ENCODE results near the gene RMND1. TPM values are rescaled to one million over a fixed set of nuclear protein-coding genes. Genes with fewer than 3 reads are reported as not detected.
"Not testable (repeated sequence)": the region's sequence is repeated elsewhere in the genome, so short reads cannot be mapped to it uniquely, and the experiment has no call there.

The RMND1 gene
- total RNA-seq, 2 experiments from 2014 or later = 14.4 to 18.5 TPM

DNA sequence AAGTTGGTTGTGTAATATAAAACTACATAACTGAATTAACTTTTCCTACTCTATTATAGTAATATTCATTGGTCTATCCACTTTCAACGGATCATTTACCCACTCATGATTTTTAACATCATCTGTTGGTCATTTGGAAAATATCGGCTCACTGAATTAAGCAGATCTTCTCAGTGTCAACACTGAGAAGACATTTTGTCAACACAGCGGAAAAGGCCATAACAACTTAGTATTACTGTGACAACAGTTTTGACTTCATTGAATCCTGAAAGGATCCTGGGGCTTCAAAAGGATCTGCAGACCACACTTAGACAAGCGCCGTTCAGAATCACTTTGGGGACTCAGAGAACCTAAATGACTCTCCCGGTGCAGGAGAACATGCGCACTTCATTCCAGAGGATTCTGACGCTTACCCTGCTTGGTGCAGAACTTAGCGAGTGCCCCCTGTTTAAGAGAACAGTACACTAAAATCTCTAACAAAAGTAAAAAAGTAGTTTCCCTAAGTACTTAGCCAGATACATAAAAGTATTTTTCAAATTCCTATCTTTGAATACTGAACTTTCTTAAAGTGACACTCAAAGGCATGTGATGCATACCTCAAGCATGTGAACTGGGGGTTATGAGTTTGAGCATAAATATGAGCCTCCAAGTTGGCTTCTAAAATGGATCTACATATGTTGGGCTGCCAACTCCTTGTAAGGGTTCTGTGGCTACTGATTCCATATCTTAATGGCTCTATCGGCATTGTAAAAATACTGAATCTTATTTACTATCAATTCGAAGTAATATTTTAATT is 64.6 kb downstream of the RMND1 start:
- Mint-ChIP-seq H3K27ac (peak overlapping the region; percentile 73), H3K4me1 (peaks cover 45% of the 10 kb centered on the region)
- CTCF ChIA-PET = interaction anchor here (0.9 to 1.1 kb wide), 2 partner anchors 11 to 53 kb away, joined by 3 read pairs; no protein-coding TSS in a partner anchor

DNA sequence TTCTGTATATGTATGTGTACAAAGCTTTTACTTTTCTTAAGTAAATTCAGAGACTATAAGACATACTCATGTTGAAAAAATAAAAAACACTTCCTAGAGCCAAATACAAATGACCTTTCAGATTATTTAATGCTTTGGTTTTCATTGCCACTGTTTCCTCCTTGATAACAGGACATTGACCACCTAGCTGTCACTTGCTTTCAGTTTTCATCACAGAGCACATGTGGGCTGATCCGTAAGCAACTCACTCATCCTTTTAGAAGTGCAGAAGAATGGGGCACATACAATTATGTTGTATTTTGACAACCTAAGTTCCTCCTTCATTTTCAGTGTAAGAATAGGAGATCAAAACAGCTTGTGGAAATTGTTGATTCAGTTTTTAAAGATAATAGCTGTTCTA is 66.7 kb downstream of the RMND1 start:
- no peak for DNase-seq
- POLR2A ChIA-PET = no interaction called here
- peak overlapping the region; percentile 29 for H3K4me3 Mint-ChIP-seq
- H3K9me3 Mint-ChIP-seq = no peaks in the 10 kb centered on the region
- H3K27me3 Mint-ChIP-seq = no peaks in the 10 kb centered on the region
- peak overlapping the region; percentile 34 for H3K27ac Mint-ChIP-seq
- CTCF ChIA-PET = no interaction called here
- peaks cover 49% of the 10 kb centered on the region for H3K36me3 Mint-ChIP-seq (ENCODE audit: low read depth)
- H3K4me1 Mint-ChIP-seq = peaks cover 59% of the 10 kb centered on the region

More for the DNA sequence above, 64.6 kb downstream of the RMND1 start:
- H3K36me3 Mint-ChIP-seq (ENCODE audit: low read depth) = peaks cover 48% of the 10 kb centered on the region
- POLR2A ChIA-PET = no interaction called here
- H3K27me3 Mint-ChIP-seq = no peaks in the 10 kb centered on the region
- H3K4me3 Mint-ChIP-seq = no peak overlapping the region
- no peak for DNase-seq
- H3K9me3 Mint-ChIP-seq = no peaks in the 10 kb centered on the region

DNA sequence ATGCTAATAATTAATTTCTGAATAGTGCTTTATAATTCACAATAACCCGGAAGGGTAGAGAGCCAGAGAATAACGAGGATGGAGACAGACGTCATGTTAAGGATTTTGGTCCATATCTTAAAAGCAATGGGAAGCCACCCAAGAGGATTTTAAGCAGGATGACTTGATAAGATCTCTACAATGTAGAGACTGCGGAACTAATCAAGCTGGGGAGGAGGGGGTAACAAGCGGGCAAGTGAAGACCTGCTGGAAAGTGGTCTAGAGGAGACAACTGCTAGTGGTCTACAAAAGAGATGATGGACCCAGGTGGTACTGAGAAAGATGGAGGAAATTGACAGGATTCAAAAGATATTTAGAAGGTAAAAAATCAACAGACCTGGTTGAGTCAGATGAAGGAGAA is 67.8 kb downstream of the RMND1 start:
- Mint-ChIP-seq H3K36me3 (ENCODE audit: low read depth) (peaks cover 51% of the 10 kb centered on the region), H3K27ac (peak overlapping the region; percentile 21), H3K4me1 (peaks cover 66% of the 10 kb centered on the region), H3K4me3 (no peak overlapping the region), H3K9me3 (no peaks in the 10 kb centered on the region), H3K27me3 (no peaks in the 10 kb centered on the region)
- CTCF ChIA-PET = no interaction called here
- DNase-seq = no peak
- POLR2A ChIA-PET = no interaction called here

DNA sequence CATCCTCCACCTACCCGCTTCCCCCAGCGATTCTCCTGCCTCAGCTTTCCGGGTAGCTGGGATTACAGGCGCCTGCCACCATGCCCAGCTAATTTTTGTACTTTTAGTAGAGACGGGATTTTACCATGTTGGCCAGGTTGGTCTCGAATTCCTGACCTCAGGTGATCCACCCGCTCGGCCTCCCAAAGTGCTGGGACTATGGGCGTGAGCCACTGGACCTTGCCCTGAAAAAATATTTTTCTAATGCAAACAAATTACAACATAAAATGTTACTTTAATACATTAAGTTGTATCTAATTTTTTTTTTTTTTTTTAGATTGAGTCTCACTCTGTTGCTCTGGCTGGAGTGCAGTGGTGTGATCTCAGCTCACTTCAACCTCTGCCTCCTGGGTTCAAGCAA is 69.3 kb downstream of the RMND1 start:
- H3K27ac Mint-ChIP-seq, H3K4me3 Mint-ChIP-seq, DNase-seq, H3K9me3 Mint-ChIP-seq, POLR2A ChIA-PET, H3K27me3 Mint-ChIP-seq: not testable (repeated sequence)
- H3K4me1 Mint-ChIP-seq = peaks cover 72% of the 10 kb centered on the region
- CTCF ChIA-PET = interaction anchor here (0.7 to 0.9 kb wide), 3 partner anchors 9 to 76 kb away, joined by 3 read pairs; partner anchors contain the start of gene RMND1
- H3K36me3 Mint-ChIP-seq (ENCODE audit: low read depth) = peaks cover 55% of the 10 kb centered on the region

DNA sequence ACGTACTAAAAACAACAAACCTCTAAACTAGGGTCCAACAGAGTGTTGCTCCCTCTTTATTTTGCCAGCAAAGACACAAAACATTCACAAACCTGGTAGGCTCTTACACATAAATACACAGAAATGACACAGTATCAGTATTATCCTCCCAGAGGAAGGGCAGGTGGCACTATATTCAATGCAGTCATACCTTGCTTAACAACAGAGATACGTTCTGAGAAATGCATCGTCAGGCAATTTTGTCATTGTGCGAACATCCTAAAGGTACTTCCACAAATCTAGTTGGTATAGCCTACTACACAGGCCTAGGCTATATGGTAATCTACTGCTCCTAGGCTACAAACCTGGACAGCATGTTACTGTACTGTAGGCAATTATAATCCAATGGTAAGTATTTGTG is 70.2 kb downstream of the RMND1 start:
- ChIA-PET CTCF (no interaction called here), POLR2A (no interaction called here)
- Mint-ChIP-seq H3K9me3 (no peaks in the 10 kb centered on the region), H3K27ac (peak overlapping the region; percentile 97), H3K27me3 (no peaks in the 10 kb centered on the region), H3K36me3 (ENCODE audit: low read depth) (peaks cover 51% of the 10 kb centered on the region), H3K4me1 (peaks cover 72% of the 10 kb centered on the region), H3K4me3 (peak overlapping the region; percentile 33)
- DNase-seq = no peak

DNA sequence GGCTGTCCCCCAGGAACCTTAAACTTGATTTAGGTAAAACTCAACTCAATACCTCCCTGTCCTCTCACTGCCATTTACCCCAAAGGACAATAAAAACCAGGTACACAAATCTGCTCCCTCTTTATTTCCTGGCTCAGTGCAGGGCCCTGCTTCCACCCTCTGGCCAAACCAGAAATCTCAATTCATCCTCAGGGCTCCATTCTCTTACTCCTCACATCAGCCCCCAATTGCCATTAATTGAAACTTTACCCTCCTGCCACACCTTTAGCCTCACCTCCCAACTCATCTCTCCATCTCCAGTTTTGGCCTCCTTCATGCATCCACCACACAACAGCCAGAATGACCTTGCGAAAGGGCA is 71.1 kb downstream of the RMND1 start:
- CTCF ChIA-PET = no interaction called here

DNA sequence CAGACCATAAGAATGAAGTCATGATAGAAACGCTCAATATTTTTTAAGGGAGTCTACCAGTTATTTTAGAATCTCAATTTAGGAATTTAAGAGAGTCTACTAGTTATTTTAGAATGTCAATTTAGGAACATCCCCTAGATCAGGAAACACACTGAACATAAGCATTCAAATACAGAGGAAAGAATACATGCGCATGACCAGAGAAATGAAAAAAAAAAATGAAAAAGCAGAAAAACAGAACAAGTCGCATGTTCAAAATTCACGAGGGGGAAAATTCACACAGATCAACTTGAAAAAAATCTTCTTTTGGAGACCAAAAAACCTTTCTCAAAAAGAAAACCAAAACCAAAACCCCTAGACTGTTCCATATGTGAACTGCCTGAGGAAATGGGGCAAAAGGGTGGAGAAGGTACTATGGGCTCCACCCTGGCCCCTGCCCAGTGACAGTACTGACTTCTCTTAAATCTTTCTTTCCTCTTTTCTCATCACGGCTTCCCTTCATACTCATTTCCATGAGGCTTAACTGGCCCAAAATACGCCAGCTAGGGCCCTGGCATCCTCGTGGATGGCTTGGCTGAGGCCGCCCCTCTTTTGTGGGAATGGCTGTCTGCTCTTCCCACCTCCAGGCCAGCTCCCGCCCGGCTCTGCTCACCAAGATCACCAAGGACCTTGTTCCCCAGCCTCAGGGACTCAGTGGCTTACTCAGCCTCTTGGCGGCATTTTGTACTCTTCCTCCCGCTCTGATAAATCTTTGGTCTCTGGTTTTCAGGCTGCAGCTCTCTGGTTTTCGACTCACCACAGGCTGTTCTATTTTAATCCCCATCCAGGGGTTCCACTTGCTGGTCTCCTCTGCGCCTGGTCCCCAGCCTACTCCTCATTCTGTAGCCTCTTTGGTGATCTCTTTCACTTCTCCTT is 71.7 kb downstream of the RMND1 start:
- H3K4me1 Mint-ChIP-seq = peaks cover 76% of the 10 kb centered on the region
- peaks cover 44% of the 10 kb centered on the region for H3K36me3 Mint-ChIP-seq (ENCODE audit: low read depth)
- ChIA-PET CTCF (interaction anchor here (1.6 kb wide), 1 partner anchor 10 kb away, joined by 3 read pairs; no protein-coding TSS in a partner anchor), POLR2A (no interaction called here)
- peak overlapping the region; percentile 75 for H3K4me3 Mint-ChIP-seq
- H3K9me3 Mint-ChIP-seq = no peaks in the 10 kb centered on the region
- peak overlapping the region; percentile 97 for H3K27ac Mint-ChIP-seq
- DNase-seq = peak; percentile 55
- no peaks in the 10 kb centered on the region for H3K27me3 Mint-ChIP-seq

More for the DNA sequence above, 71.1 kb downstream of the RMND1 start:
- POLR2A ChIA-PET = no interaction called here
- Mint-ChIP-seq H3K4me3 (peak overlapping the region; percentile 75), H3K9me3 (no peaks in the 10 kb centered on the region), H3K36me3 (ENCODE audit: low read depth) (peaks cover 49% of the 10 kb centered on the region), H3K27ac (peak overlapping the region; percentile 97), H3K4me1 (peaks cover 75% of the 10 kb centered on the region), H3K27me3 (no peaks in the 10 kb centered on the region)
- no peak for DNase-seq

DNA sequence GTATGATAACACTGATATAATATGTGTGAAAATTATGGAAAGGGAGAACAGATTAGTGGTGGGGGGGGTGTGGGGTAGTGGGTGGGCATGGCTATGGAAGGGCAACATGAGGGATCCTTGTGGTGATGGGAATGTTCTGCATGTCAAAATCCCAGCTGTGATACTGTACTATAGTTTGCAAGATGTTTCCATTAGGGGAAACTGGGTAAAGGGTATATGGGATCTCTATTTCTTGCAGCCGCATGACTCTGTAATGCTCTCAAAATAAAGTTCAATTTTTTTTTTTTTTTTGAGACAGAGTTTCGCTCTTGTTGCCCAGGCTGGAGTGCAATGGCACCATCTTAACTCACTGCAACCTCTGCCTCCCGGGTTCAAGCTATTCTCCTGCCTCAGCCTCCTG is 74.8 kb downstream of the RMND1 start:
- no peak overlapping the region for H3K27ac Mint-ChIP-seq

DNA sequence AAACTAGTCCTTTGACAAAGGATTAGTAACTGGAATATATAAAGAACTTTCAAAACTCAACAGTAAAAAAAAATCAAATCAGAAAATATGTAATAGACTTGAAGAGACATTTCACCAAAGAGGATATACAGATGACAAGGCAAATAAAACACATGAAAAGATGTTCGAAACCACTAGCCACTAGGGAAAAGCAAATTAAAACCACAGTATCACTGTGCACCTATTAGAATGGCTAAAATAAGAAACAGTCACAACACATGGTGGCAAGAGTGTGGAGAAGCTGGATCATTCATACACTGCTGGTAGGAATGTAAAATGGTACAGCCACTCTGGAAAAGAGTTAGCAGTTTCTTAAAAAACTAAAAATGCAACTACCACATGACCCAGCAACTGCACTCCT is 75.5 kb downstream of the RMND1 start:
- H3K36me3 Mint-ChIP-seq (ENCODE audit: low read depth) = peaks cover 36% of the 10 kb centered on the region
- no peak for DNase-seq
- POLR2A ChIA-PET = no interaction called here
- H3K27me3 Mint-ChIP-seq = no peaks in the 10 kb centered on the region
- CTCF ChIA-PET = interaction anchor here (0.7 to 2.7 kb wide), 2 partner anchors 12 to 13 kb away, joined by 3 to 8 read pairs; no protein-coding TSS in a partner anchor
- peak overlapping the region; percentile 2 for H3K4me3 Mint-ChIP-seq
- H3K27ac Mint-ChIP-seq = peak overlapping the region; percentile 68
- H3K4me1 Mint-ChIP-seq = peaks cover 86% of the 10 kb centered on the region
- H3K9me3 Mint-ChIP-seq = no peaks in the 10 kb centered on the region

More for the DNA sequence above, 74.8 kb downstream of the RMND1 start:
- Mint-ChIP-seq H3K4me1 (peaks cover 86% of the 10 kb centered on the region), H3K36me3 (ENCODE audit: low read depth) (peaks cover 33% of the 10 kb centered on the region), H3K27me3 (no peaks in the 10 kb centered on the region), H3K4me3 (no peak overlapping the region), H3K9me3 (no peaks in the 10 kb centered on the region)
- ChIA-PET CTCF (interaction anchor here (0.7 kb wide), 1 partner anchor 11 kb away, joined by 3 read pairs; no protein-coding TSS in a partner anchor), POLR2A (no interaction called here)
- no peak for DNase-seq

DNA sequence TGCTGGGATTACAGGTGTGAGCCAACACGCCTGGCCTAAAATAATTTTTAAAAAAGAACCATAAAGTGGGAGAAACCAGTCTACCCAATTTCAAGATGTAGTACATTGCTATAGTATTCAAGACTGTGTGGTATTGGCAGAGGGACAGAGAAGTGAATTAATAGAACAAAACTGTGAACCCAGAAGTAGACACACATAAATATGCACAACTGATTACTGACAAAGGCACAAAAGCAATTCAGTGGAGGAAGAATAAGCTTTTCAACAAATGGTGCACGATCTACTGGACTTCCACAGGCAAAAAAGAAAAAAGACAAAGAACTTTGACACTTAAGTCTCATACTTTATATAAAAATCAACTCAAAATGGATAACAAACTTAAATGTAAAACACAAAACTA is 76.1 kb downstream of the RMND1 start:
- Mint-ChIP-seq H3K9me3 (no peaks in the 10 kb centered on the region), H3K27ac (peak overlapping the region; percentile 68), H3K4me3 (peak overlapping the region; percentile 2), H3K4me1 (peaks cover 86% of the 10 kb centered on the region), H3K27me3 (no peaks in the 10 kb centered on the region), H3K36me3 (ENCODE audit: low read depth) (peaks cover 40% of the 10 kb centered on the region)
- DNase-seq = no peak
- ChIA-PET CTCF (interaction anchor here (2.7 kb wide), 1 partner anchor 14 kb away, joined by 8 read pairs; no protein-coding TSS in a partner anchor), POLR2A (no interaction called here)

DNA sequence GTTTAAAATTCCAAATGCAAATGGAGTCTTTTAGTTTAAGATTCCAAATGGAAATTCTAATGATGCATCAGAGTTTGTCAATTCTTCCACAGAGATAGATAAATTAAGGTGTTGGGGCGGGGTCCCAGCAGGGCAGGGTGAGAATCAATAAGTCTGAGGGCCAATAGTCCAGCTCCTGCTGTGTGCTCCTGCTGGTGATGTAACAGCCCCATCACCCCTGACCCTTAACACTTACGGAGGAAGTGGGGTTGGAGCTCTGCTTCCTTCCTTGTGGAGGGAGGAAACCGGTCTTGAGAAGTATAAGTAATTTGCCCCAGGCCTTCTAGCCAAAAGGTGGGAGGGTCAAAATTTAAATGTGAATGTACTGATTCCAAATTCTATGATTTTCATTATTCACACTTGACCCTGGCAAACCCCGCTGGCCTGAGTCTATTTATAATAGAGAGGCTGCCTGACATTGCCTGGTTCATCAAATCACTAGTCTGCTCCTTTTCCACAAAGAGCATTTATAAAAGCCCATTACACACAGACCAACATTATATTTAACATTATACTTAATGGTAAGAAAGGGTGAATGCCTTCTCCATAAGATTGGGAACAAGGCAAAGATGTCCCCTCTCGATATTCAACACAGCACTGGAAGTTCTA is 77.8 kb downstream of the RMND1 start:
- Mint-ChIP-seq H3K27me3 (no peaks in the 10 kb centered on the region), H3K4me1 (peaks cover 72% of the 10 kb centered on the region), H3K9me3 (no peaks in the 10 kb centered on the region), H3K36me3 (ENCODE audit: low read depth) (peaks cover 38% of the 10 kb centered on the region), H3K4me3 (peak overlapping the region; percentile 69), H3K27ac (peak overlapping the region; percentile 92)
- CTCF ChIA-PET = interaction anchor here (0.6 to 2.7 kb wide), 4 partner anchors 9 to 34 kb away, joined by 3 to 8 read pairs (median 3); no protein-coding TSS in a partner anchor
- no peak for DNase-seq
- POLR2A ChIA-PET = interaction anchor here (1.0 kb wide), 1 partner anchor 16 kb away, joined by 4 read pairs; no protein-coding TSS in a partner anchor

DNA sequence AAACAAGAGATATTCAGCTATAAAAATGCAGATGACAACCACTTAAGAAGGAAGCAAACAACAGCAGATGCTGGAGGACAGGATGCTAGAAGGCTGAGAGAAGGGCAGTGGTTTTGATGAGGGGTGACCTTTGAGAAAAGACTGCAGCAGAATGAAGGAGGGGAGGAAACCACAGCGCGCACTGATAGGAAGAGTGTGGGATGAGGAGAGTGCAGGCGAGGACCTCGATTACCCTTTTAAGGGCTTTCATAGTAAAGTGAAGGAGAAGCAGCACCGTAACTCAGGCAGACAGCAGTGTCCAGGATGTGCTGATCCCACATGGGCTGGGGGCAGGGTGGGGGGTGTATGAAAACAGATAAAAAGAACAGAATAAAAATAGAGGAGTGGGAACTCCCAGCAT is 79.8 kb downstream of the RMND1 start:
- H3K9me3 Mint-ChIP-seq = no peaks in the 10 kb centered on the region
- H3K27me3 Mint-ChIP-seq = no peaks in the 10 kb centered on the region
- POLR2A ChIA-PET = no interaction called here
- peak overlapping the region; percentile 92 for H3K27ac Mint-ChIP-seq
- DNase-seq = peak; percentile 24
- peaks cover 29% of the 10 kb centered on the region for H3K36me3 Mint-ChIP-seq (ENCODE audit: low read depth)
- peak overlapping the region; percentile 39 for H3K4me3 Mint-ChIP-seq
- H3K4me1 Mint-ChIP-seq = peaks cover 58% of the 10 kb centered on the region
- CTCF ChIA-PET = interaction anchor here (1.0 to 1.4 kb wide), 3 partner anchors 14 to 23 kb away, joined by 3 to 4 read pairs (median 3); no protein-coding TSS in a partner anchor

Measured in activated CD4-positive, alpha-beta T cell treated with anti-CD3 and anti-CD28 coated beads, Interleukin-2, amount 10 ng/mL, durations not matched to agents 7 days and 5 days (primary cell).